HG02759 (cell line): ENCODE results near the gene GON4L.
A peak's percentile ranks its signal among the peaks of the same experiment; 100 is the strongest.
"Not testable (repeated sequence)": the region's sequence is repeated elsewhere in the genome, so short reads cannot be mapped to it uniquely, and the experiment has no call there.

Source experiments
- ATAC-seq: cut with Tn5 transposase; IDR thresholded peaks from one replicate; pipeline ENCODE4 v1.9.1; 2021; ENCODE audit warnings: mild to moderate bottlenecking, moderate library complexity; ENCODE audit not compliant: unreplicated experiment

The GON4L gene

DNA sequence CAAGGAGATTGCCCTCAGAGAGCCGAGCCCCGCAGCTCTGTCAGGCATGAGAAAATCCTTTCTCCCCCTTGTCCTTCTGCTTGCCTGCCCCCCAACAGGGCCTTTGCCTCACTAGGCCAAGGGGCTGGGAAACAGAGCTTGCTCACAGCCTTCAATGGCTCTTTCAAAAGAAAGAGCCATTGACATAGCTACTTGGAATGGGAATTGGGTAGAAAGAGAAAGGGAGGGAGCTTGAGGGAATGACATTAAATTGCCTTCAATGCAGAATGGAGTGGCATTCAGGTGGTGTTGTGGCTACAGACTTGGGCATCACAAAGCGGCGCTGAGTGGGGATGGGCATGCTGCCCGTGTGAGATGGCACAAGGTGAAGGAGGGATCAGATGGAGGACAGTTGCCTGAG lies 15.5 kb upstream of the GON4L start:
- no peak for ATAC-seq

- ATAC-seq: no peak
Measured at GRCh38 chr1:155871390-155871789, 14.4 kb upstream of the GON4L start.

- ATAC-seq: no peak
Measured at GRCh38 chr1:155867766-155868165, 10.8 kb upstream of the GON4L start.

DNA sequence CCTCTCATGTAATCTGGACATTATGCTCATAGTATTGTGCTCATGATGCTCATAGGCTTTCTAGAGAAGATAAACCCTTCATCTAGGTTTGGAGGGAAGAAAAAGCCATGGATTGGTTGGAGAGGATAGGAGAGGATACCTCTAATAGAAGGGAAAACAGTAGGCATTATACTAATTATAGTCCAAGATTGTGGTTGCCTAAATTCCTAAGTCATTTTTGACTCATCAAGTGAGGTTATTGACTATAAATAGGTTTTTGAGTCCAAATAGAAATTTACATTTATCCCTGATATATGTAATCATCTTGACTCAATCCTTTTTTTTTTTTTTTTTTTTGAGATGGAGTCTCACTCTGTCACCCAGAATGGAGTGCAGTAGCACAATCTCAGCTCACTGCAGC lies 7.4 kb upstream of the GON4L start:
- no peak for ATAC-seq

- ATAC-seq: no peak
Measured at GRCh38 chr1:155861896-155862295, 4.9 kb upstream of the GON4L start.

- no peak for ATAC-seq
Measured at GRCh38 chr1:155860970-155861510, 4.0 kb upstream of the GON4L start.

- ATAC-seq: no peak
Measured at GRCh38 chr1:155859881-155860871, 3.2 kb upstream of the GON4L start.

- ATAC-seq: peak; percentile 68
Measured at GRCh38 chr1:155859234-155859829, 2.3 kb upstream of the GON4L start, which contains the start of gene SYT11. Gene SYT11, plus strand, starts transcription at chr1:155859567. Its CDS starts 195 bp downstream, at chr1:155859762.

DNA sequence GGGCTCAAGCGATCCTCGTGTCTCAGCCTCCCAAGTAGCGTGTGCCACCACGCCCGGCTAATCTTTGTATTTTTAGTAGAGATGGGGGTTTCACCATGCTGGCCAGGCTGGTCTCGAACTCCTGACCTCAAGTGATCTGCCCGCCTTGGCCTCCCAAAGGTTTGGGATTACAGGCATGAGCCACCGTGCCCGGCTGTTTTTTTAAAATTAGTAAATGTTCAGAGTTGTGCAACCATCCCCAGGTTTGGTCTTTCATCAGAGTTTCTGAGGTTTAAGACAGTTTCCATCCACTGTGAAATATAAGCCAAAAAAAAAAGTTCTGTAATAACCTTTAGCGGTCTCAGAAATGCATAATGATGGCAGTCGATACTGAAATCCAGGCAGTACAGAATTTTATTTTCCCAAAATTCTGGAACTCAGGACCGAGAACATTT lies 1.8 kb upstream of the GON4L start:
- ATAC-seq: peak; percentile 6

GRCh38 chr1:155856257-155856974 lies 598 bp downstream of the GON4L start:
- ATAC-seq: no peak

GRCh38 chr1:155850345-155850744 lies 6.7 kb downstream of the GON4L start:
- no peak for ATAC-seq

DNA sequence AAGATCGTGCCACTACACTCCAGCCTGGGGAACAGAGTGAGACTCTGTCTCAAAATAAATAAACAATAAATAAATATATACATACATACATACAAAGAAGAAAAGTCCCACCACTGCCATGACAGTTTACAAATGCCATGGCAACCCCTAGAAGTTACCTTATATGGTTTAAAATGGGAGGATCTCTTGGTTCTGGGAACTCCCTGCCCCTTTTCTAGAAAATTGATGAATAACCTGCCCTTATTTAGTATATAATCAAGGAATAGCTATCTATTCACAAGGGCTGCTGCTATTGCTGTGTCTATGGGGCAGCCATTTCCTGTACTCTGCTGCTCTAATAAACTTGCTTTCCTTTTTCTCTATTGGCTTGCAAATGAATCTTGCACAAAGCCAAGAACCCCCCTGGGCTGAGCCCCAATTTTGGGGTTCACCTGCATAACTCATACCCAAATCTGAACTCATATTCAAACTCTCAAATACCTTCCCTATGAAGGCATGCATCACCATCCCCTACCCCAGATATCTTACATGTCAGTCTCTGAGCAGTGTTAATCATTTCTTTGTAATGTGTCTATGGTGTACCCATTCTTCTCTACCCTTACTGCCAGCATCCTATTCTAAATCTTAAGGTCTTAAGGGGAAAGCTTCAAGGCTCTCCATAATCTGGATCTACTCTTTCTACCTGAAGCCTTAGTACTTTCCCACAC lies 9.0 kb downstream of the GON4L start:
- no peak for ATAC-seq

GRCh38 chr1:155844860-155845421 lies 12.1 kb downstream of the GON4L start:
- ATAC-seq: no peak

DNA sequence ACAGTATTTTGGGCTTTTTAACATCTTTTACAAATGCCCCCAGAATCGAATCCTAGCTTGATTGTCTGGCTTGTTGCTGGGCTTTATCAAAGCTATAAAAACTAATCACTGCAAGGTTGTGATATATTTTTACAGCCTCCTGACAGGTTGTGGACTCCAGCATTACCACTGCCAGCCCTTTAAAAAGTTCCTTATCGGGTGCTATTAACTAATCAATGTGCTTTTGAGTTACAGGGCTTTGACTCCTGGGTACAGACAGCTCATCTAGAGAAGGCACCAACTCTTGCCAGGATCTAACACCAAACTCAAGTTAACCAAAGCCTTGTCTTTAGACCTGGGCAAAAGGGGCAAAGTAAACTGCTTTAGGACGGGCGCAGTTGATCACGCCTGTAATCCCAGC lies 16.6 kb downstream of the GON4L start:
- no peak for ATAC-seq

DNA sequence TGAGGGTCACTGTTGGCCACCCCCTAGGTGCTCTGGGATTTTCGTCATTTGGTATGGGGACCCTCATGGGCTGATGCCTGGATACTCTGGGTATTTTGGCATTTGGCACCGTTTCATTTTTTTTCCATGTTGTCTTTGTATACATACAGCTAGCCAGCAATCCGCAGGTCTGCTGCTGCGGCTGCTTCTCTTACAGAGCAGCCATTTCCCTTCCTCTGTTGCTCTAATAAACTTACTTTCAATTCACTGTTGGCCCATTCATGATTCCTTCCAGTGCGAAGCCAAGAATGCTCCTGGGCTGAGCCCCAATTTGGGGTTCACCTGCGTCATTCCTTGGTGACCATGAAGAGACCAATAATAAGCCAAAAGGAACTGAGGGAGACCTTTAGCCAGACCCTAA lies 21.5 kb downstream of the GON4L start:
- ATAC-seq: no peak

GRCh38 chr1:155834927-155835399 lies 22.1 kb downstream of the GON4L start:
- ATAC-seq: not testable (repeated sequence)

DNA sequence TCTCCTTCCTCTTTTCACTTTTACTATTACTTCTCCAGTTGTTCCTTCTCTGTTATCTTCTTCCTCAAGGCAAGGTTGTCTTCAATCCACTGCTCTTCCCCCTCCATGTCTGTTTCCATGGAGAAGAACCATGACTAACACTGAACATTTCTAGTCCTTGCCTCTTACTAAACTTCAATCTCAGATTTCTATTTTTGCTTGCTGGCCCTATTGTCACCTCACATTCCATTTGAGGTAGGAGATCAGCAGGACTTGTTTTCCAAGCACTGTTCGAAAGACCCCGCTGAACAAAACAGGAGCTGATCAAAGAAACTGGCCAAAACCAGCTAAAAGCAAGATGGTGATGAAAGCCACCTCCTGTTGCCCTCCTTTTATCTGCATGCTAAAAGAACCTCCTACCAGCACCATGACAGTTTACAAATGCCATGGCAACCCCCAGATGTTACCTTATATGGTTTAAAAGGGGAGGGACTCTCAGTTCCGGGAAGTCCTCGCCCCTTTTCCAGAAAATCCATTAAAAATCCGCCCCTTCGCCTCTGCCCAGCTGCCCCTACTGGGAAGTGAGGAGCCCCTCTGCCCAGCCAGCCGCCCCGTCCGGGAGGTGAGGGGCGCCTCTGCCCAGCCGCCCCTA lies 22.6 kb downstream of the GON4L start:
- ATAC-seq: no peak

GRCh38 chr1:155833665-155834295 lies 23.2 kb downstream of the GON4L start:
- no peak for ATAC-seq
